ENCODE results near the gene CCDC169. TPM values are rescaled to one million over a fixed set of nuclear protein-coding genes. Genes with fewer than 3 reads are reported as not detected.

The CCDC169 gene
- total and polyA plus RNA-seq, 4 donors, result 2.1 TPM; not detected in 3

DNA sequence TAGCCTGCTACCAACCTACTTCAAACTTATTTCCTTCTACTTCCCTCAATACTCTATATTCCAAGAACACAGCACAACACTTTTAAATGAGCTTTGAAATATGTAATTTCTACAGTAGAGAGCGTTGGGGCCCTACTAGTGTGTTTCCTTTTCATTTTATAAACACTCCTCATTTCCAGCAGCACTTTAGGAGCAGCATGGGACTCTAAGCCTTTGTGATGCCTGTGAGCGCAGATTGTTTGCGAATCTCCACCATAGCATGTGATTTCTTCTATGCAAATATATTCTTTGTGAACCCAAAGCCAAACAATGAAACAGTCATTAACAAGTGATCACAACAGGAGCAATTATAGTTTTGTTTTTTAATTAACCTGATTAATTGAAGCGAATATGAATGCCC is 86.9 kb downstream of the CCDC169 start:
- no peak for DNase-seq (ENCODE audit: low spot score)
- H3K36me3 ChIP-seq (ENCODE audit: control insufficient read depth in 4 of 4, insufficient read depth in 3 of 4, low read depth in 1 of 4, low read length in 3 of 4), result no peaks in the 10 kb centered on the region
- no peak overlapping the region for H3K27ac ChIP-seq (ENCODE audit: low read depth in 1 of 2, low read length in 2 of 2)
- TF ChIP-seq RAD21 (IDR thresholded peaks at IDR 0.05) (no peak), RXRA (IDR thresholded peaks at IDR 0.05) (no peak), GABPA (IDR thresholded peaks at IDR 0.05 in 1 of 2, conservative IDR thresholded peaks at IDR 0.05 in 1 of 2) (no peak), SP1 (IDR thresholded peaks at IDR 0.05) (no peak), JUND (IDR thresholded peaks at IDR 0.05) (no peak)
- TF ChIP-seq, protein P1, sequence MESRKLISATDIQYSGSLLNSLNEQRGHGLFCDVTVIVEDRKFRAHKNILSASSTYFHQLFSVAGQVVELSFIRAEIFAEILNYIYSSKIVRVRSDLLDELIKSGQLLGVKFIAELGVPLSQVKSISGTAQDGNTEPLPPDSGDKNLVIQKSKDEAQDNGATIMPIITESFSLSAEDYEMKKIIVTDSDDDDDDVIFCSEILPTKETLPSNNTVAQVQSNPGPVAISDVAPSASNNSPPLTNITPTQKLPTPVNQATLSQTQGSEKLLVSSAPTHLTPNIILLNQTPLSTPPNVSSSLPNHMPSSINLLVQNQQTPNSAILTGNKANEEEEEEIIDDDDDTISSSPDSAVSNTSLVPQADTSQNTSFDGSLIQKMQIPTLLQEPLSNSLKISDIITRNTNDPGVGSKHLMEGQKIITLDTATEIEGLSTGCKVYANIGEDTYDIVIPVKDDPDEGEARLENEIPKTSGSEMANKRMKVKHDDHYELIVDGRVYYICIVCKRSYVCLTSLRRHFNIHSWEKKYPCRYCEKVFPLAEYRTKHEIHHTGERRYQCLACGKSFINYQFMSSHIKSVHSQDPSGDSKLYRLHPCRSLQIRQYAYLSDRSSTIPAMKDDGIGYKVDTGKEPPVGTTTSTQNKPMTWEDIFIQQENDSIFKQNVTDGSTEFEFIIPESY (IDR thresholded peaks at IDR 0.05), result no peak
- TF ChIP-seq, protein P2, sequence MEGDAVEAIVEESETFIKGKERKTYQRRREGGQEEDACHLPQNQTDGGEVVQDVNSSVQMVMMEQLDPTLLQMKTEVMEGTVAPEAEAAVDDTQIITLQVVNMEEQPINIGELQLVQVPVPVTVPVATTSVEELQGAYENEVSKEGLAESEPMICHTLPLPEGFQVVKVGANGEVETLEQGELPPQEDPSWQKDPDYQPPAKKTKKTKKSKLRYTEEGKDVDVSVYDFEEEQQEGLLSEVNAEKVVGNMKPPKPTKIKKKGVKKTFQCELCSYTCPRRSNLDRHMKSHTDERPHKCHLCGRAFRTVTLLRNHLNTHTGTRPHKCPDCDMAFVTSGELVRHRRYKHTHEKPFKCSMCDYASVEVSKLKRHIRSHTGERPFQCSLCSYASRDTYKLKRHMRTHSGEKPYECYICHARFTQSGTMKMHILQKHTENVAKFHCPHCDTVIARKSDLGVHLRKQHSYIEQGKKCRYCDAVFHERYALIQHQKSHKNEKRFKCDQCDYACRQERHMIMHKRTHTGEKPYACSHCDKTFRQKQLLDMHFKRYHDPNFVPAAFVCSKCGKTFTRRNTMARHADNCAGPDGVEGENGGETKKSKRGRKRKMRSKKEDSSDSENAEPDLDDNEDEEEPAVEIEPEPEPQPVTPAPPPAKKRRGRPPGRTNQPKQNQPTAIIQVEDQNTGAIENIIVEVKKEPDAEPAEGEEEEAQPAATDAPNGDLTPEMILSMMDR (IDR thresholded peaks at IDR 0.05; ENCODE audit: low read depth, low read length, missing input control), result no peak
- H3K27me3 ChIP-seq (ENCODE audit: control insufficient read depth in 4 of 4, insufficient read depth in 4 of 4, low read length in 3 of 4), result no peaks in the 10 kb centered on the region
- peaks cover 0 to 1% (median 0%) of the 10 kb centered on the region in 4 donors for H3K9me3 ChIP-seq (ENCODE audit: control insufficient read depth in 4 of 4, low read length in 3 of 4)
- no peak overlapping the region for H3K4me3 ChIP-seq (ENCODE audit: low read depth in 1 of 3, low read length in 3 of 3)
- no peaks in the 10 kb centered on the region for H3K4me1 ChIP-seq (ENCODE audit: control insufficient read depth in 4 of 4, insufficient read depth in 4 of 4, low read length in 3 of 4)
- no peak overlapping the region for H3K9ac ChIP-seq (ENCODE audit: low read depth in 1 of 2, low read length in 2 of 2)
- WGBS, result 74% methylated on average over 4 of the region's 4 CpGs

DNA sequence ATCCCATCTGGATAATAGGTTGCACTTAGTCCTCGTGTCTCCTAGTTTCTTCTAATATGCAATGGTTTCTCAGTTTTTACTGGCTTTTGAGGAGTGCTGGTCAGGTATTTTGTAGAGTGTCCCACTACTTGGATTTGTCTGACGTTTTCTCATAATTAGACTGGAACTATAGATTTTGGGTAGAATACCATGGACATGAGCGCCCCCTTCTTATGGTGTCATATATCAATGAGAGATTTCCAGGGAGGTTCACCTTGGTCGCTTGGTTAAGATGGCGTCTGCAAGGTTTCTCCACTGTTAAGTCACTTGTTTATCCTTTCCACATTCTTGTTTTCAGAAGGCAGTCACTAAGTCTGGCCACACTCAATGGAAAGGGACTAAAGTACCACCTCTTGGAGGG is 89.9 kb downstream of the CCDC169 start:
- H3K9ac ChIP-seq (ENCODE audit: low read depth in 1 of 2, low read length in 2 of 2), result no peak overlapping the region
- peaks cover 0 to 1% (median 0%) of the 10 kb centered on the region in 4 donors for H3K9me3 ChIP-seq (ENCODE audit: control insufficient read depth in 4 of 4, low read length in 3 of 4)
- no peaks in the 10 kb centered on the region for H3K4me1 ChIP-seq (ENCODE audit: control insufficient read depth in 4 of 4, insufficient read depth in 4 of 4, low read length in 3 of 4)
- no peak for DNase-seq (ENCODE audit: low spot score)
- H3K27ac ChIP-seq (ENCODE audit: low read depth in 1 of 2, low read length in 2 of 2), result no peak overlapping the region
- no peak for TF ChIP-seq HNF4G (IDR thresholded peaks at IDR 0.05)
- no peak for TF ChIP-seq SP1 (IDR thresholded peaks at IDR 0.05)
- TF ChIP-seq, protein P3, sequence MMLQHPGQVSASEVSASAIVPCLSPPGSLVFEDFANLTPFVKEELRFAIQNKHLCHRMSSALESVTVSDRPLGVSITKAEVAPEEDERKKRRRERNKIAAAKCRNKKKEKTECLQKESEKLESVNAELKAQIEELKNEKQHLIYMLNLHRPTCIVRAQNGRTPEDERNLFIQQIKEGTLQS (IDR thresholded peaks at IDR 0.05), result no peak
- no peak for TF ChIP-seq NR2F2 (IDR thresholded peaks at IDR 0.05)
- no peak for TF ChIP-seq FOXA1 (IDR thresholded peaks at IDR 0.05)
- no peak for TF ChIP-seq RAD21 (IDR thresholded peaks at IDR 0.05)
- no peak for TF ChIP-seq RXRA (IDR thresholded peaks at IDR 0.05)
- no peak for TF ChIP-seq TAF1 (conservative IDR thresholded peaks at IDR 0.05)
- TF ChIP-seq, protein P4, sequence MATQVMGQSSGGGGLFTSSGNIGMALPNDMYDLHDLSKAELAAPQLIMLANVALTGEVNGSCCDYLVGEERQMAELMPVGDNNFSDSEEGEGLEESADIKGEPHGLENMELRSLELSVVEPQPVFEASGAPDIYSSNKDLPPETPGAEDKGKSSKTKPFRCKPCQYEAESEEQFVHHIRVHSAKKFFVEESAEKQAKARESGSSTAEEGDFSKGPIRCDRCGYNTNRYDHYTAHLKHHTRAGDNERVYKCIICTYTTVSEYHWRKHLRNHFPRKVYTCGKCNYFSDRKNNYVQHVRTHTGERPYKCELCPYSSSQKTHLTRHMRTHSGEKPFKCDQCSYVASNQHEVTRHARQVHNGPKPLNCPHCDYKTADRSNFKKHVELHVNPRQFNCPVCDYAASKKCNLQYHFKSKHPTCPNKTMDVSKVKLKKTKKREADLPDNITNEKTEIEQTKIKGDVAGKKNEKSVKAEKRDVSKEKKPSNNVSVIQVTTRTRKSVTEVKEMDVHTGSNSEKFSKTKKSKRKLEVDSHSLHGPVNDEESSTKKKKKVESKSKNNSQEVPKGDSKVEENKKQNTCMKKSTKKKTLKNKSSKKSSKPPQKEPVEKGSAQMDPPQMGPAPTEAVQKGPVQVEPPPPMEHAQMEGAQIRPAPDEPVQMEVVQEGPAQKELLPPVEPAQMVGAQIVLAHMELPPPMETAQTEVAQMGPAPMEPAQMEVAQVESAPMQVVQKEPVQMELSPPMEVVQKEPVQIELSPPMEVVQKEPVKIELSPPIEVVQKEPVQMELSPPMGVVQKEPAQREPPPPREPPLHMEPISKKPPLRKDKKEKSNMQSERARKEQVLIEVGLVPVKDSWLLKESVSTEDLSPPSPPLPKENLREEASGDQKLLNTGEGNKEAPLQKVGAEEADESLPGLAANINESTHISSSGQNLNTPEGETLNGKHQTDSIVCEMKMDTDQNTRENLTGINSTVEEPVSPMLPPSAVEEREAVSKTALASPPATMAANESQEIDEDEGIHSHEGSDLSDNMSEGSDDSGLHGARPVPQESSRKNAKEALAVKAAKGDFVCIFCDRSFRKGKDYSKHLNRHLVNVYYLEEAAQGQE (IDR thresholded peaks at IDR 0.05), result no peak
- H3K27me3 ChIP-seq (ENCODE audit: control insufficient read depth in 4 of 4, insufficient read depth in 4 of 4, low read length in 3 of 4), result no peaks in the 10 kb centered on the region
- WGBS, result 72% methylated on average over 5 of the region's 5 CpGs
- H3K36me3 ChIP-seq (ENCODE audit: control insufficient read depth in 4 of 4, insufficient read depth in 3 of 4, low read depth in 1 of 4, low read length in 3 of 4), result no peaks in the 10 kb centered on the region
- no peak overlapping the region for H3K4me3 ChIP-seq (ENCODE audit: low read depth in 1 of 3, low read length in 3 of 3)

Measured in liver (tissue), 9 donors.